DMS153 (cell line): Measurements from ENCODE around the gene OR5AK2.
"Not testable (repeated sequence)": the region's sequence is repeated elsewhere in the genome, so short reads cannot be mapped to it uniquely, and the experiment has no call there.

Experiments used
- DNase-seq: peaks from one replicate; lab custom pipeline; 2025; lab: John Stamatoyannopoulos, UW

The OR5AK2 gene

GRCh38 chr11:56988614-56989013, at the start of gene OR5AK2:
OR5AK2 (plus strand) TSS chr11:56988914; CDS start chr11:56988914, 0 bp downstream.
- no peak for DNase-seq

- DNase-seq = not testable (repeated sequence)
Observed at GRCh38 chr11:56945526-56945925, 43.2 kb upstream of the OR5AK2 start.

GRCh38 chr11:56948991-56949515, 39.7 kb upstream of the OR5AK2 start:
- DNase-seq = no peak

- DNase-seq = no peak
Observed at GRCh38 chr11:56950510-56950909, 38.2 kb upstream of the OR5AK2 start.

GRCh38 chr11:56953907-56954306, 34.8 kb upstream of the OR5AK2 start:
- DNase-seq = not testable (repeated sequence)

- no peak for DNase-seq
Observed at GRCh38 chr11:56961609-56962008, 27.1 kb upstream of the OR5AK2 start.

- DNase-seq = no peak
Observed at GRCh38 chr11:56967726-56968125, 21.0 kb upstream of the OR5AK2 start.

- DNase-seq = no peak
Observed at GRCh38 chr11:56968524-56968923, 20.2 kb upstream of the OR5AK2 start.

GRCh38 chr11:56977314-56977713, 11.4 kb upstream of the OR5AK2 start:
- DNase-seq = no peak

GRCh38 chr11:56990702-56991101, 2.0 kb downstream of the OR5AK2 start:
- DNase-seq = no peak

GRCh38 chr11:56994532-56994931, 5.8 kb downstream of the OR5AK2 start:
- no peak for DNase-seq

GRCh38 chr11:57001674-57002401, 13.1 kb downstream of the OR5AK2 start:
- no peak for DNase-seq

GRCh38 chr11:57008373-57008772, 19.7 kb downstream of the OR5AK2 start:
- DNase-seq = no peak

GRCh38 chr11:57015679-57016078, 27.0 kb downstream of the OR5AK2 start:
- DNase-seq = no peak

GRCh38 chr11:57031556-57031955, 42.8 kb downstream of the OR5AK2 start:
- DNase-seq = no peak
